IMR-90 (cell line): ENCODE measurements around the gene MPIG6B. TPM values are rescaled to one million over a fixed set of nuclear protein-coding genes. Genes with fewer than 3 reads are reported as not detected.

Source experiments
- ATAC-seq: fragments of 200-7000 bp; cut with Tn5 transposase; 2 replicates; pipeline ENCODE4 v1.9.1; 2020; ENCODE audit warnings: low read depth, mild to moderate bottlenecking, moderate library complexity
- BruUV-seq: library from RNA; stranded (reverse); fragments of 400-500 nt; replicated peaks from 2 replicates; lab custom pipeline; 2021; lab: Mats Ljungman, UMichigan
- CTCF ChIA-PET: fragments of 300-600 bp; formaldehyde crosslinking; extraction: SDS; loops from one replicate; lab custom pipeline; 2021; ENCODE audit warnings: antibody characterized with exemption; lab: Yijun Ruan, JAX
- POLR2A ChIA-PET: fragments of 300-600 bp; sonication (Branson Sonifier 250); formaldehyde crosslinking; loops from one replicate; lab custom pipeline; 2022; ENCODE audit warnings: antibody characterized with exemption; ENCODE audit not compliant: unreplicated experiment; lab: Charles Lee
- DNase-seq: peaks from one replicate; pipeline ENCODE4 v3.0.0; 2013
- H2AFZ ChIP-seq: replicated peaks from 2 replicates; pipeline ENCODE3; 2013; ENCODE audit warnings: low read length, mild to moderate bottlenecking; ENCODE audit not compliant: poor library complexity
- H2AK5ac ChIP-seq: 2 replicates; pipeline ENCODE4 v1.6.1; 2013; ENCODE audit warnings: low read depth, low read length, inconsistent platforms
- H2AK9ac ChIP-seq: replicated peaks from 2 replicates; pipeline ENCODE3; 2013; ENCODE audit warnings: mild to moderate bottlenecking, low read depth, low read length, moderate library complexity; ENCODE audit not compliant: poor library complexity
- H2BK120ac ChIP-seq: 2 replicates; pipeline ENCODE4 v1.6.1; 2013; ENCODE audit warnings: low read depth, low read length, inconsistent platforms
- H2BK15ac ChIP-seq: 3 replicates; pipeline ENCODE4 v1.6.1; 2013; ENCODE audit warnings: low read depth, low read length, inconsistent platforms
- H2BK20ac ChIP-seq: 2 replicates; pipeline ENCODE4 v1.6.1; 2013; ENCODE audit warnings: low read depth, mild to moderate bottlenecking, inconsistent platforms, low read length, moderate library complexity
- H2BK5ac ChIP-seq: 2 replicates; pipeline ENCODE4 v1.6.1; 2013; ENCODE audit warnings: mild to moderate bottlenecking, low read depth, low read length, inconsistent platforms; ENCODE audit not compliant: poor library complexity, severe bottlenecking
- H3K14ac ChIP-seq: replicated peaks from 2 replicates; pipeline ENCODE4 v1.6.1; 2013; ENCODE audit warnings: low read depth, low read length, inconsistent platforms
- H3K18ac ChIP-seq: 2 replicates; pipeline ENCODE4 v1.6.1; 2013; ENCODE audit warnings: low read depth, low read length, control low read depth
- H3K23ac ChIP-seq: 2 replicates; pipeline ENCODE4 v1.6.1; 2013; ENCODE audit warnings: low read depth, low read length, inconsistent platforms
- H3K27ac ChIP-seq: 2 replicates; pipeline ENCODE4 v1.5.1; 2013; ENCODE audit warnings: mild to moderate bottlenecking, control low read depth, low read length; ENCODE audit not compliant: insufficient read depth
- H3K27me3 ChIP-seq: 2 replicates; pipeline ENCODE4 v1.6.1; 2013; ENCODE audit warnings: low read length; ENCODE audit not compliant: control insufficient read depth, insufficient read depth
- H3K36me3 ChIP-seq: 2 replicates; pipeline ENCODE4 v1.6.1; 2013; ENCODE audit warnings: low read length, mixed read lengths; ENCODE audit not compliant: control insufficient read depth, insufficient read depth
- H3K4ac ChIP-seq: 2 replicates; pipeline ENCODE4 v1.6.1; 2013; ENCODE audit warnings: low read depth, low read length, inconsistent platforms
- H3K4me1 ChIP-seq: 2 replicates; pipeline ENCODE4 v1.6.1; 2013; ENCODE audit warnings: low read length, mixed read lengths; ENCODE audit not compliant: control insufficient read depth, insufficient read depth
- H3K4me2 ChIP-seq: 2 replicates; pipeline ENCODE4 v1.6.1; 2013; ENCODE audit warnings: low read depth, mild to moderate bottlenecking, control low read depth, low read length, moderate library complexity
- H3K4me3 ChIP-seq: 2 replicates; pipeline ENCODE4 v1.5.1; 2013; ENCODE audit warnings: low read depth, mild to moderate bottlenecking, control low read depth, low read length, moderate library complexity; ENCODE audit not compliant: insufficient read depth
- H3K56ac ChIP-seq: 2 replicates; pipeline ENCODE4 v1.6.1; 2013; ENCODE audit warnings: low read length, inconsistent platforms; ENCODE audit not compliant: insufficient read depth; ENCODE audit errors: extremely low read depth
- H3K79me1 ChIP-seq, 2 experiments: 2 replicates each; pipeline ENCODE4 v1.6.1; 2013; ENCODE audit warnings: low read length in 2 of 2, inconsistent platforms in 1 of 2, low read depth in 1 of 2
- H3K9ac ChIP-seq: 2 replicates; pipeline ENCODE4 v1.6.1; 2013; ENCODE audit warnings: low read depth, low read length, control low read depth
- H3K9me1 ChIP-seq: 2 replicates; pipeline ENCODE4 v1.6.1; 2013; ENCODE audit warnings: low read length, inconsistent platforms; ENCODE audit not compliant: insufficient read depth
- H3K9me3 ChIP-seq: 2 replicates; pipeline ENCODE4 v1.6.1; 2013; ENCODE audit warnings: low read length; ENCODE audit not compliant: control insufficient read depth, insufficient read depth
- H4K20me1 ChIP-seq: 2 replicates; pipeline ENCODE4 v1.6.1; 2013; ENCODE audit warnings: low read length, inconsistent platforms; ENCODE audit not compliant: insufficient read depth
- H4K5ac ChIP-seq: 2 replicates; pipeline ENCODE4 v1.6.1; 2013; ENCODE audit warnings: mild to moderate bottlenecking, low read depth, low read length, control low read depth
- H4K8ac ChIP-seq, 2 experiments: 2 replicates each; pipeline ENCODE4 v1.6.1; 2013; ENCODE audit warnings: low read depth in 2 of 2, low read length in 2 of 2, control low read depth in 1 of 2, inconsistent platforms in 1 of 2
- H4K91ac ChIP-seq: 2 replicates; pipeline ENCODE4 v1.6.1; 2013; ENCODE audit warnings: low read depth, low read length, inconsistent platforms; ENCODE audit not compliant: insufficient read depth
- CHD1 ChIP-seq: IDR thresholded peaks from 2 replicates; pipeline ENCODE4 v1.6.1; 2012; ENCODE audit warnings: low read depth, low read length, improper control_type of control experiment
- MAFK ChIP-seq: IDR thresholded peaks from 2 replicates; pipeline ENCODE4 v1.6.1; 2012; ENCODE audit warnings: low read depth, low read length, improper control_type of control experiment
- MXI1 ChIP-seq: IDR thresholded peaks from 2 replicates; pipeline ENCODE4 v1.6.1; 2012; ENCODE audit warnings: low read depth, mild to moderate bottlenecking, low read length, moderate library complexity, borderline replicate concordance
- RAD21 ChIP-seq: IDR thresholded peaks from 2 replicates; pipeline ENCODE4 v1.6.1; 2012; ENCODE audit warnings: low read length, improper control_type of control experiment
- RCOR1 ChIP-seq: IDR thresholded peaks from 2 replicates; pipeline ENCODE4 v1.6.1; 2012; ENCODE audit warnings: mild to moderate bottlenecking, low read length, improper control_type of control experiment; ENCODE audit not compliant: insufficient replicate concordance
- WGBS, 2 experiments: methylation state at CpG; one replicate each; pipeline versions ENCODE4 v1.1.5 to v1.1.7; 2013; ENCODE audit warnings: missing lambda C conversion rate in 2 of 2; ENCODE audit not compliant: insufficient read length in 1 of 2; ENCODE audit errors: extremely low coverage in 2 of 2; 5-methylcytosine and 5-hydroxymethylcytosine counted together
- dilution Hi-C: fragments of 300-500 bp; cut with HindIII; formaldehyde crosslinking; loops from one replicate; pipeline ENCODE4 v1.14.3; 2018; ENCODE audit warnings: low sequenced_read_pairs; ENCODE audit not compliant: unreplicated experiment
- in situ Hi-C: fragments of 300-500 bp; cut with MboI; formaldehyde crosslinking; loops from 3 replicates; pipeline ENCODE4 v1.14.3; 2019; ENCODE audit warnings: low sequenced_read_pairs, inconsistent platforms, mixed read lengths
- intact Hi-C: fragments of 100-400 bp; cut with micrococcal nuclease; formaldehyde crosslinking; loops from 2 replicates; pipeline ENCODE4 v1.10.0; 2022
- polyA plus RNA-seq, 3 experiments: library from polyadenylated mRNA; depleted of rRNA; stranded (reverse); fragments of >200 nt; gene quantifications; 2 replicates each; pipeline ENCODE4 v1.2.3, GENCODE V29; 2012; ENCODE audit warnings: low replicate concordance in 1 of 3
- total RNA-seq: library from RNA; depleted of rRNA; stranded (reverse); fragments of >200 nt; gene quantifications from 2 replicates; pipeline ENCODE4 v1.2.3, GENCODE V29; 2012

Gene MPIG6B
- total and polyA plus RNA-seq, 2 of the 4 experiments (the other 2 are of a cell fraction) = not detected

GRCh38 chr6:31690231-31691077 lies 32.7 kb upstream of the MPIG6B start:
- no peak overlapping the region for H2BK120ac ChIP-seq
- no peak overlapping the region for H4K8ac ChIP-seq
- no peak overlapping the region for H4K91ac ChIP-seq
- H3K4me3 ChIP-seq = no peak overlapping the region
- H2BK15ac ChIP-seq = no peak overlapping the region
- H3K9me3 ChIP-seq = no peaks in the 10 kb centered on the region
- peaks cover 78% of the 10 kb centered on the region for H3K36me3 ChIP-seq
- no peak overlapping the region for H3K9ac ChIP-seq
- ChIA-PET CTCF (interaction anchor here (0.8 kb wide), 1 partner anchor 12 kb away, joined by 3 read pairs; no protein-coding TSS in a partner anchor), POLR2A (no interaction called here)
- no peak overlapping the region for H3K4ac ChIP-seq
- no peak overlapping the region for H3K56ac ChIP-seq
- H3K18ac ChIP-seq = no peak overlapping the region
- H3K27me3 ChIP-seq = no peaks in the 10 kb centered on the region
- dilution Hi-C loops (no loop called here), intact Hi-C loops (no loop called here), in situ Hi-C loops (no loop called here)
- H3K27ac ChIP-seq = no peak overlapping the region
- H2AK9ac ChIP-seq = no peak overlapping the region
- peaks cover 4 to 6% of the 10 kb centered on the region in 2 experiments; a peak in 2 of 4 replicates for H3K79me1 ChIP-seq
- ATAC-seq = no peak
- no peak overlapping the region for H3K14ac ChIP-seq
- H3K4me1 ChIP-seq = no peaks in the 10 kb centered on the region
- no TSS peak for BruUV-seq
- no peaks in the 10 kb centered on the region for H4K20me1 ChIP-seq
- H2BK20ac ChIP-seq = no peak overlapping the region
- no peak for DNase-seq
- no peak overlapping the region for H2AFZ ChIP-seq
- H3K4me2 ChIP-seq = no peak overlapping the region
- no peak overlapping the region for H3K23ac ChIP-seq
- no peak overlapping the region for H2AK5ac ChIP-seq
- H2BK5ac ChIP-seq = no peak overlapping the region
- TF ChIP-seq MAFK (no peak), RAD21 (no peak), MXI1 (no peak), CHD1 (no peak), RCOR1 (no peak)
- H4K5ac ChIP-seq = no peak overlapping the region
- no peaks in the 10 kb centered on the region for H3K9me1 ChIP-seq
- no CpG with 5 or more reads among the region's 10 CpGs for WGBS, 2 experiments
